ENCODE results near the gene VPS41.
"Not testable (repeated sequence)": the region's sequence is repeated elsewhere in the genome, so short reads cannot be mapped to it uniquely, and the experiment has no call there.

VPS41 gene

GRCh38 chr7:38908759-38909335 is at the start of gene VPS41:
Gene VPS41 (minus strand): TSS chr7:38909191. CDS start chr7:38909174, 17 bp downstream.
- peak; percentile 47 for DNase-seq

GRCh38 chr7:38955892-38956291 is 46.9 kb upstream of the VPS41 start:
- DNase-seq: no peak

GRCh38 chr7:38953971-38954370 is 45.0 kb upstream of the VPS41 start:
- DNase-seq: no peak

- DNase-seq: no peak
Observed at GRCh38 chr7:38953227-38953626, 44.2 kb upstream of the VPS41 start.

GRCh38 chr7:38951213-38951612 is 42.2 kb upstream of the VPS41 start:
- no peak for DNase-seq

GRCh38 chr7:38950309-38950708 is 41.3 kb upstream of the VPS41 start:
- DNase-seq: no peak

- not testable (repeated sequence) for DNase-seq
Observed at GRCh38 chr7:38947541-38947940, 38.5 kb upstream of the VPS41 start.

- no peak for DNase-seq
Observed at GRCh38 chr7:38942431-38943051, 33.5 kb upstream of the VPS41 start.

- DNase-seq: no peak
Observed at GRCh38 chr7:38940774-38941173, 31.8 kb upstream of the VPS41 start.

- DNase-seq: no peak
Observed at GRCh38 chr7:38938589-38938988, 29.6 kb upstream of the VPS41 start.

- no peak for DNase-seq
Observed at GRCh38 chr7:38938001-38938485, 29.1 kb upstream of the VPS41 start.

GRCh38 chr7:38936641-38937040 is 27.6 kb upstream of the VPS41 start:
- DNase-seq: no peak

GRCh38 chr7:38934536-38934935 is 25.5 kb upstream of the VPS41 start:
- no peak for DNase-seq

GRCh38 chr7:38934051-38934450 is 25.1 kb upstream of the VPS41 start:
- no peak for DNase-seq

- no peak for DNase-seq
Observed at GRCh38 chr7:38932509-38933168, 23.6 kb upstream of the VPS41 start.

GRCh38 chr7:38929460-38930171 is 20.6 kb upstream of the VPS41 start:
- no peak for DNase-seq

- DNase-seq: no peak
Observed at GRCh38 chr7:38928506-38928905, 19.5 kb upstream of the VPS41 start.

- DNase-seq: no peak
Observed at GRCh38 chr7:38927751-38928150, 18.8 kb upstream of the VPS41 start.

GRCh38 chr7:38920731-38921130 is 11.7 kb upstream of the VPS41 start:
- no peak for DNase-seq

- no peak for DNase-seq
Observed at GRCh38 chr7:38916396-38916795, 7.4 kb upstream of the VPS41 start.

GRCh38 chr7:38909870-38910269 is 879 bp upstream of the VPS41 start:
- no peak for DNase-seq

GRCh38 chr7:38907766-38908165 is 1.2 kb downstream of the VPS41 start:
- no peak for DNase-seq

GRCh38 chr7:38907066-38907465 is 1.9 kb downstream of the VPS41 start:
- DNase-seq: no peak
